WTC11 (cell line): ENCODE measurements around the gene ADCY6. TPM values are rescaled to one million over a fixed set of nuclear protein-coding genes. Genes with fewer than 3 reads are reported as not detected.

Experiments used
- ATAC-seq: fragments of 200-7000 bp; cut with Tn5 transposase; 2 replicates; pipeline ENCODE4 v1.10.0; 2021; ENCODE audit warnings: mild to moderate bottlenecking, moderate library complexity
- CTCF ChIA-PET: fragments of 300-600 bp; sonication (Branson Sonifier 250); formaldehyde crosslinking; loops from one replicate; lab custom pipeline; 2021; ENCODE audit warnings: antibody characterized with exemption; lab: Charles Lee
- POLR2A ChIA-PET: fragments of 350-600 bp; sonication (Branson Sonifier 250); formaldehyde crosslinking; loops from one replicate; lab custom pipeline; 2021; ENCODE audit warnings: antibody characterized with exemption; lab: Charles Lee
- DNase-seq: peaks from one replicate; pipeline ENCODE4 v3.0.0; 2021; ENCODE audit warnings: low spot score
- H3K27ac Mint-ChIP-seq: 2 replicates; pipeline ENCODE4 v1.8.0; 2021; ENCODE audit warnings: mixed read lengths
- H3K27me3 Mint-ChIP-seq: 2 replicates; pipeline ENCODE4 v1.8.0; 2021; ENCODE audit warnings: low read depth, mild to moderate bottlenecking, moderate library complexity, mixed read lengths
- H3K36me3 Mint-ChIP-seq: 2 replicates; pipeline ENCODE4 v1.8.0; 2021; ENCODE audit warnings: mixed read lengths
- H3K4me1 Mint-ChIP-seq: 2 replicates; pipeline ENCODE4 v1.8.0; 2022; ENCODE audit warnings: mixed read lengths
- H3K4me3 Mint-ChIP-seq: 2 replicates; pipeline ENCODE4 v1.8.0; 2021; ENCODE audit warnings: mild to moderate bottlenecking, moderate library complexity, mixed read lengths
- H3K9me3 Mint-ChIP-seq: 2 replicates; pipeline ENCODE4 v1.8.0; 2021; ENCODE audit warnings: mixed read lengths
- ETV6 ChIP-seq: sonication (generic); formaldehyde crosslinking; IDR thresholded peaks from 2 replicates; pipeline ENCODE4 v1.8.1; 2022; ENCODE audit warnings: mild to moderate bottlenecking, missing genetic modification reagents
- FOXP1 ChIP-seq: sonication (generic); formaldehyde crosslinking; IDR thresholded peaks from 2 replicates; pipeline ENCODE4 v1.8.0; 2022; ENCODE audit warnings: missing genetic modification reagents, mild to moderate bottlenecking, moderate library complexity, borderline replicate concordance
- IRF2 ChIP-seq: sonication (generic); formaldehyde crosslinking; IDR thresholded peaks from 2 replicates; pipeline ENCODE4 v1.8.0; 2022; ENCODE audit warnings: low read depth, missing genetic modification reagents, borderline replicate concordance
- JAZF1 ChIP-seq: fragments of 250-450 bp; sonication (Bioruptor Pico); IDR thresholded peaks from 2 replicates; pipeline ENCODE4 v1.9.0; 2021; ENCODE audit warnings: moderate library complexity, mild to moderate bottlenecking, inconsistent platforms
- KAT7 ChIP-seq: sonication (generic); formaldehyde crosslinking; IDR thresholded peaks from 2 replicates; pipeline ENCODE4 v1.8.1; 2023; ENCODE audit warnings: missing genetic modification reagents, mild to moderate bottlenecking, borderline replicate concordance
- NFYB ChIP-seq: sonication (generic); formaldehyde crosslinking; conservative IDR thresholded peaks from 2 replicates; pipeline ENCODE4 v1.8.0; 2022; ENCODE audit warnings: low read depth, missing genetic modification reagents
- NR1H2 ChIP-seq: sonication (generic); formaldehyde crosslinking; IDR thresholded peaks from 2 replicates; pipeline ENCODE4 v1.9.0; 2021; ENCODE audit warnings: mild to moderate bottlenecking, moderate library complexity, missing genetic modification reagents
- NR2C2 ChIP-seq: sonication (generic); formaldehyde crosslinking; IDR thresholded peaks from 2 replicates; pipeline ENCODE4 v1.8.0; 2022; ENCODE audit warnings: mild to moderate bottlenecking, missing genetic modification reagents
- SMAD3 ChIP-seq: sonication (generic); formaldehyde crosslinking; IDR thresholded peaks from 2 replicates; pipeline ENCODE4 v1.8.0; 2022; ENCODE audit warnings: missing genetic modification reagents, mild to moderate bottlenecking, borderline replicate concordance
- SP1 ChIP-seq: sonication (generic); formaldehyde crosslinking; conservative IDR thresholded peaks from 2 replicates; pipeline ENCODE4 v1.8.1; 2022; ENCODE audit warnings: missing genetic modification reagents
- TEAD1 ChIP-seq: sonication (generic); formaldehyde crosslinking; IDR thresholded peaks from 2 replicates; pipeline ENCODE4 v1.8.0; 2022; ENCODE audit warnings: mild to moderate bottlenecking, missing genetic modification reagents
- ZBTB21 ChIP-seq: sonication (generic); formaldehyde crosslinking; IDR thresholded peaks from 2 replicates; pipeline ENCODE4 v1.8.1; 2023; ENCODE audit warnings: mild to moderate bottlenecking, missing genetic modification reagents, borderline replicate concordance
- ZNF138 ChIP-seq: sonication (generic); formaldehyde crosslinking; conservative IDR thresholded peaks from 2 replicates; pipeline ENCODE4 v1.8.1; 2022; ENCODE audit warnings: mild to moderate bottlenecking, moderate library complexity, missing genetic modification reagents
- ZNF263 ChIP-seq: sonication (generic); formaldehyde crosslinking; IDR thresholded peaks from 2 replicates; pipeline ENCODE4 v1.8.1; 2022; ENCODE audit warnings: low read depth, mild to moderate bottlenecking, moderate library complexity, missing genetic modification reagents
- total RNA-seq: library from RNA; stranded (reverse); gene quantifications from 3 replicates; pipeline ENCODE4 v1.2.3, GENCODE V29; 2021
- TF ChIP-seq, protein P1 (sequence below): sonication (generic); formaldehyde crosslinking; IDR thresholded peaks from 2 replicates; pipeline ENCODE4 v1.8.0; 2023; ENCODE audit warnings: missing genetic modification reagents
- TF ChIP-seq, protein P2 (sequence below): fragments of 250-450 bp; sonication (Bioruptor Pico); IDR thresholded peaks from 2 replicates; pipeline ENCODE4 v1.9.0; 2021; ENCODE audit warnings: moderate library complexity, mild to moderate bottlenecking, inconsistent platforms, borderline replicate concordance
- TF ChIP-seq, protein P3 (sequence below): sonication (generic); formaldehyde crosslinking; IDR thresholded peaks from 2 replicates; pipeline ENCODE4 v1.8.0; 2022; ENCODE audit warnings: mild to moderate bottlenecking, missing genetic modification reagents
- TF ChIP-seq, protein P4 (sequence below): sonication (generic); formaldehyde crosslinking; IDR thresholded peaks from 2 replicates; pipeline ENCODE4 v1.8.0; 2022; ENCODE audit warnings: mild to moderate bottlenecking, missing genetic modification reagents
- TF ChIP-seq, protein P5 (sequence below): sonication (generic); formaldehyde crosslinking; IDR thresholded peaks from 2 replicates; pipeline ENCODE4 v1.8.1; 2023; ENCODE audit warnings: mild to moderate bottlenecking, missing genetic modification reagents, borderline replicate concordance
- TF ChIP-seq, protein P6 (sequence below): sonication (generic); formaldehyde crosslinking; IDR thresholded peaks from 2 replicates; pipeline ENCODE4 v1.8.1; 2023; ENCODE audit warnings: mild to moderate bottlenecking, missing genetic modification reagents
- TF ChIP-seq, protein P7 (sequence below): sonication (generic); formaldehyde crosslinking; IDR thresholded peaks from 2 replicates; pipeline ENCODE4 v1.8.1; 2023; ENCODE audit warnings: mild to moderate bottlenecking, missing genetic modification reagents

Gene ADCY6
- total RNA-seq, 1 experiment from 2014 or later, result 12.8 TPM

DNA sequence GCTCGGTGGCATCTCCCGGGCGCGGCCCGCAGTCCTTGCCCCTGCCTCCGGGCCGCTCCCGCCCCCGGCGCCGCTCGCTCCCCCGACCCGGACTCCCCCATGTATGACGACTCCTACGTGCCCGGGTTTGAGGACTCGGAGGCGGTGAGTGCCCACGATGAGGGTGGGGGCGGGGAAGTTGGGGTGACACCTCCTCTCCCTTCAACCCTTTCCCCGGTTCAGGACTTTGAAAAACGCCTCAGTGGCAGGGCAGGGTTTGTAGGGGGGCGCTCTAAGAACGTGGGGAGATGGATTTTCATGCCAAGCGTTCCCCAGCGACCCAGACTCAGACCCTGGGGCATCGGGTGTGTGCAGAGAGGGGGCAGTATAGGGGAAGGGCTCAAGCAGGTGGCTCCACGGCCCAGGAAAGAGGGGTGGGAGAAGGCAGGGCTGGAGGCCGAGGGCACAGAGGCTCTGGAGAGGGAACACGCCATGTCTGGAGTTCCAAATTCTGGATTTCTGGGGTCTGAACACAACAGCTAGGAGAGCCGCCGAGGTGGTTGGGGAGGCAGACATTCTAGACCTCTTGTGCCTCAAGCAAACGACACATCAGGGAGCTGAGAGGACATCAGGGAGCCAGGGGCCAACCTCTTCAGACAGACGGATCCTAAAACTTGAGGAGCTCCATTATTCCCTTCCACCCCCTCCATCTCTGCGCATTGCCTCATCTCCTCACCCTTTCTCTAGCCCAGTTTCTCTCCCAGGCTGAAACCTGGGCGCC is 30.1 kb upstream of the ADCY6 start:
- TF ChIP-seq NR1H2 (CRISPR knock-in tag) (no peak), JAZF1 (CRISPR knock-in tag) (no peak), NFYB (CRISPR knock-in tag) (no peak), KAT7 (no peak), ETV6 (CRISPR knock-in tag) (no peak), FOXP1 (CRISPR knock-in tag) (peak; percentile 21; the same call in 1 of the 2 replicates), SMAD3 (CRISPR knock-in tag) (no peak), ZBTB21 (CRISPR knock-in tag) (no peak), ZNF138 (CRISPR knock-in tag) (no peak), NR2C2 (CRISPR knock-in tag) (no peak), IRF2 (CRISPR knock-in tag) (no peak), SP1 (CRISPR knock-in tag) (peak; percentile 41; the same call in 1 of the 2 replicates)
- TF ChIP-seq, protein P1, sequence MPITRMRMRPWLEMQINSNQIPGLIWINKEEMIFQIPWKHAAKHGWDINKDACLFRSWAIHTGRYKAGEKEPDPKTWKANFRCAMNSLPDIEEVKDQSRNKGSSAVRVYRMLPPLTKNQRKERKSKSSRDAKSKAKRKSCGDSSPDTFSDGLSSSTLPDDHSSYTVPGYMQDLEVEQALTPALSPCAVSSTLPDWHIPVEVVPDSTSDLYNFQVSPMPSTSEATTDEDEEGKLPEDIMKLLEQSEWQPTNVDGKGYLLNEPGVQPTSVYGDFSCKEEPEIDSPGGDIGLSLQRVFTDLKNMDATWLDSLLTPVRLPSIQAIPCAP (CRISPR knock-in tag), result no peak
- TF ChIP-seq, protein P2, sequence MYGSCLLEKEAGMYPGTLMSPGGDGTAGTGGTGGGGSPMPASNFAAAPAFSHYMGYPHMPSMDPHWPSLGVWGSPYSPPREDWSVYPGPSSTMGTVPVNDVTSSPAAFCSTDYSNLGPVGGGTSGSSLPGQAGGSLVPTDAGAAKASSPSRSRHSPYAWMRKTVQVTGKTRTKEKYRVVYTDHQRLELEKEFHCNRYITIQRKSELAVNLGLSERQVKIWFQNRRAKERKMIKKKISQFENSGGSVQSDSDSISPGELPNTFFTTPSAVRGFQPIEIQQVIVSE (CRISPR knock-in tag), result no peak
- TF ChIP-seq, protein P3, sequence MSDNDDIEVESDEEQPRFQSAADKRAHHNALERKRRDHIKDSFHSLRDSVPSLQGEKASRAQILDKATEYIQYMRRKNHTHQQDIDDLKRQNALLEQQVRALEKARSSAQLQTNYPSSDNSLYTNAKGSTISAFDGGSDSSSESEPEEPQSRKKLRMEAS (CRISPR knock-in tag), result peak; percentile 47; the same call in 1 of the 2 replicates
- Mint-ChIP-seq H3K9me3 (no peaks in the 10 kb centered on the region), H3K36me3 (no peaks in the 10 kb centered on the region), H3K27me3 (peaks cover 56% of the 10 kb centered on the region), H3K27ac (no peak overlapping the region), H3K4me3 (peak overlapping the region; percentile 83), H3K4me1 (peaks cover 38% of the 10 kb centered on the region)
- ATAC-seq (peak; percentile 9), DNase-seq (peak; percentile 64)
- ChIA-PET CTCF (interaction anchor here (0.6 to 3.4 kb wide), 22 partner anchors 8 to 269 kb away, joined by 3 to 29 read pairs (median 4); partner anchors contain the start of genes ADCY6, DDX23, RND1 and WNT1), POLR2A (no interaction called here)

DNA sequence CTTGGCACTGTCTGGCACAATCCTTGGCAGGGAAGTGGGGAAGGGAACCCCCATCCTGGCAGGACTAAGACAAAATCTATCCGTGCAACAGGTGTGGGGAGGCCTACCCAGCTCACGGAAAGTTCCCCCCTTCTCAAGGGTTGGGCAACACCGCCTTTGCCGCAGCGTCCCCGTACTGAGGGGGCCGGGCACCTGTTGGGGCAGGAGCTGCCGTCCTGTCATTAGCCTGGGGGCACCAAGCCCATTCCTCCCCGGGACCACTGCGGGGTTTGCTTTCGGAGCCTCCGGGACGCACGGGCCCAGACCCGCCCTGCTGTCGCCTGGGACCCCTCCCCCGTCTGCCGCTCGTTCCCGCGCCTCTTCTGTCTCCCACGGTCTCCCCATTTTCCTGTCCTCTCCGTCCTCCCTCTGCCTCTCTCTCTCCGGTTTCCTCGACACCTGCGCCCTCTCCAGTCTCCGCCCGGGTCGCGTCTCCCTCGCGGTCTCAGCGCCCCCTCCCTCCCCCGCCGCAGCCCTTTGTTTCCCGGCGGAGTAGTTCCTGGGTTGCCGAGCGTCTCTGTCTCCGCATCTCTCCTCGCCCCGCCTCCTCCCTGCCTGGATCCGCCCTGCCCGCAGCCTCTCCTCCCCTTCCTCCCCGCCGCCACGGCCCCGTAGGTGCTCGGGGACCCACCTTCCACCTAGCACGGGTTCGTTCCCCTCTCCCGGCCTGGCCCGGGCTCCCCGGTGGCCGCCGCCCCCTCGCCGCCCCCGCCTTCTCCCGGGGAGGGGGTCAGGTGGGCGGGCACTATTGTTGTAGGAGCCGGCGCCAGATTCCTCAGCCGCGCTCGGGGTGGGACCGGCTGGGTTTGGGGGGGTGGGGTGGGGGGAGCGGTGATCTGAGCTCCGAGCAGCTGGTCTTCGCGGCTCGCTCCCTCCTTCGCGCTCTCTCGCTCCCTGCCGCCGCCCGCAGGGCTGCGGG is 29.3 kb upstream of the ADCY6 start, which contains the start of gene CACNB3:
Gene CACNB3 (plus strand): TSS at position 624 of the 958 bp plus-strand sequence. CDS start 434 bp downstream, outside the sequence.
- H3K9me3 Mint-ChIP-seq, result no peaks in the 10 kb centered on the region
- H3K36me3 Mint-ChIP-seq, result no peaks in the 10 kb centered on the region
- H3K27me3 Mint-ChIP-seq, result peaks cover 58% of the 10 kb centered on the region
- ChIA-PET CTCF (interaction anchor here (0.6 to 3.4 kb wide), 14 partner anchors 9 to 179 kb away, joined by 3 to 29 read pairs (median 5); partner anchors contain the start of genes RND1 and WNT1), POLR2A (interaction anchor here (0.6 kb wide), 1 partner anchor 19 kb away, joined by 7 read pairs; no protein-coding TSS in a partner anchor)
- peaks cover 32% of the 10 kb centered on the region for H3K4me1 Mint-ChIP-seq
- H3K4me3 Mint-ChIP-seq, result peak within 1 kb of the TSS; percentile 87
- peak; percentile 39 for ATAC-seq
- H3K27ac Mint-ChIP-seq, result no peak within 1 kb of the TSS
- DNase-seq, result peak; percentile 87
- TF ChIP-seq, protein P4, sequence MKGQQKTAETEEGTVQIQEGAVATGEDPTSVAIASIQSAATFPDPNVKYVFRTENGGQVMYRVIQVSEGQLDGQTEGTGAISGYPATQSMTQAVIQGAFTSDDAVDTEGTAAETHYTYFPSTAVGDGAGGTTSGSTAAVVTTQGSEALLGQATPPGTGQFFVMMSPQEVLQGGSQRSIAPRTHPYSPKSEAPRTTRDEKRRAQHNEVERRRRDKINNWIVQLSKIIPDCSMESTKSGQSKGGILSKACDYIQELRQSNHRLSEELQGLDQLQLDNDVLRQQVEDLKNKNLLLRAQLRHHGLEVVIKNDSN (CRISPR knock-in tag), result 0 out of 2 replicates have a peak, but pooled peaks have one; percentile 23
- peak; percentile 38; the same call in 1 of the 2 replicates for TF ChIP-seq ETV6 (CRISPR knock-in tag)
- TF ChIP-seq, protein P5, sequence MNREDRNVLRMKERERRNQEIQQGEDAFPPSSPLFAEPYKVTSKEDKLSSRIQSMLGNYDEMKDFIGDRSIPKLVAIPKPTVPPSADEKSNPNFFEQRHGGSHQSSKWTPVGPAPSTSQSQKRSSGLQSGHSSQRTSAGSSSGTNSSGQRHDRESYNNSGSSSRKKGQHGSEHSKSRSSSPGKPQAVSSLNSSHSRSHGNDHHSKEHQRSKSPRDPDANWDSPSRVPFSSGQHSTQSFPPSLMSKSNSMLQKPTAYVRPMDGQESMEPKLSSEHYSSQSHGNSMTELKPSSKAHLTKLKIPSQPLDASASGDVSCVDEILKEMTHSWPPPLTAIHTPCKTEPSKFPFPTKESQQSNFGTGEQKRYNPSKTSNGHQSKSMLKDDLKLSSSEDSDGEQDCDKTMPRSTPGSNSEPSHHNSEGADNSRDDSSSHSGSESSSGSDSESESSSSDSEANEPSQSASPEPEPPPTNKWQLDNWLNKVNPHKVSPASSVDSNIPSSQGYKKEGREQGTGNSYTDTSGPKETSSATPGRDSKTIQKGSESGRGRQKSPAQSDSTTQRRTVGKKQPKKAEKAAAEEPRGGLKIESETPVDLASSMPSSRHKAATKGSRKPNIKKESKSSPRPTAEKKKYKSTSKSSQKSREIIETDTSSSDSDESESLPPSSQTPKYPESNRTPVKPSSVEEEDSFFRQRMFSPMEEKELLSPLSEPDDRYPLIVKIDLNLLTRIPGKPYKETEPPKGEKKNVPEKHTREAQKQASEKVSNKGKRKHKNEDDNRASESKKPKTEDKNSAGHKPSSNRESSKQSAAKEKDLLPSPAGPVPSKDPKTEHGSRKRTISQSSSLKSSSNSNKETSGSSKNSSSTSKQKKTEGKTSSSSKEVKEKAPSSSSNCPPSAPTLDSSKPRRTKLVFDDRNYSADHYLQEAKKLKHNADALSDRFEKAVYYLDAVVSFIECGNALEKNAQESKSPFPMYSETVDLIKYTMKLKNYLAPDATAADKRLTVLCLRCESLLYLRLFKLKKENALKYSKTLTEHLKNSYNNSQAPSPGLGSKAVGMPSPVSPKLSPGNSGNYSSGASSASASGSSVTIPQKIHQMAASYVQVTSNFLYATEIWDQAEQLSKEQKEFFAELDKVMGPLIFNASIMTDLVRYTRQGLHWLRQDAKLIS (CRISPR knock-in tag), result no peak
- TF ChIP-seq, protein P6, sequence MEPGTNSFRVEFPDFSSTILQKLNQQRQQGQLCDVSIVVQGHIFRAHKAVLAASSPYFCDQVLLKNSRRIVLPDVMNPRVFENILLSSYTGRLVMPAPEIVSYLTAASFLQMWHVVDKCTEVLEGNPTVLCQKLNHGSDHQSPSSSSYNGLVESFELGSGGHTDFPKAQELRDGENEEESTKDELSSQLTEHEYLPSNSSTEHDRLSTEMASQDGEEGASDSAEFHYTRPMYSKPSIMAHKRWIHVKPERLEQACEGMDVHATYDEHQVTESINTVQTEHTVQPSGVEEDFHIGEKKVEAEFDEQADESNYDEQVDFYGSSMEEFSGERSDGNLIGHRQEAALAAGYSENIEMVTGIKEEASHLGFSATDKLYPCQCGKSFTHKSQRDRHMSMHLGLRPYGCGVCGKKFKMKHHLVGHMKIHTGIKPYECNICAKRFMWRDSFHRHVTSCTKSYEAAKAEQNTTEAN (CRISPR knock-in tag), result peak; percentile 52; the same call in 1 of the 2 replicates
- TF ChIP-seq TEAD1 (CRISPR knock-in tag), result 0 out of 2 replicates have a peak, but pooled peaks have one; percentile 11
- TF ChIP-seq, protein P7, sequence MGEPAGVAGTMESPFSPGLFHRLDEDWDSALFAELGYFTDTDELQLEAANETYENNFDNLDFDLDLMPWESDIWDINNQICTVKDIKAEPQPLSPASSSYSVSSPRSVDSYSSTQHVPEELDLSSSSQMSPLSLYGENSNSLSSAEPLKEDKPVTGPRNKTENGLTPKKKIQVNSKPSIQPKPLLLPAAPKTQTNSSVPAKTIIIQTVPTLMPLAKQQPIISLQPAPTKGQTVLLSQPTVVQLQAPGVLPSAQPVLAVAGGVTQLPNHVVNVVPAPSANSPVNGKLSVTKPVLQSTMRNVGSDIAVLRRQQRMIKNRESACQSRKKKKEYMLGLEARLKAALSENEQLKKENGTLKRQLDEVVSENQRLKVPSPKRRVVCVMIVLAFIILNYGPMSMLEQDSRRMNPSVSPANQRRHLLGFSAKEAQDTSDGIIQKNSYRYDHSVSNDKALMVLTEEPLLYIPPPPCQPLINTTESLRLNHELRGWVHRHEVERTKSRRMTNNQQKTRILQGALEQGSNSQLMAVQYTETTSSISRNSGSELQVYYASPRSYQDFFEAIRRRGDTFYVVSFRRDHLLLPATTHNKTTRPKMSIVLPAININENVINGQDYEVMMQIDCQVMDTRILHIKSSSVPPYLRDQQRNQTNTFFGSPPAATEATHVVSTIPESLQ (CRISPR knock-in tag), result no peak
- peak; percentile 91 for TF ChIP-seq ZNF263 (CRISPR knock-in tag)
